GM18861 (cell line): ENCODE measurements around the gene OR13C2.

Source experiments
- ATAC-seq: cut with Tn5 transposase; IDR thresholded peaks from one replicate; pipeline ENCODE4 v1.9.1; 2021; ENCODE audit not compliant: unreplicated experiment

Gene OR13C2

GRCh38 chr9:104555521-104555920 lies 49.9 kb downstream of the OR13C2 start:
- ATAC-seq: no peak
